Measurements from ENCODE around the gene SUMO2. TPM values are rescaled to one million over a fixed set of nuclear protein-coding genes. Genes with fewer than 3 reads are reported as not detected.

SUMO2 gene
- total RNA-seq, 1 experiment from 2014 or later, result 859 TPM

GRCh38 chr17:75182569-75183436 is at the start of gene SUMO2 (continued):
- TF ChIP-seq SRF (IDR thresholded peaks at IDR 0.05; ENCODE audit: low read depth) (no peak), POLR2A (IDR thresholded peaks at IDR 0.05; ENCODE audit: borderline replicate concordance, extremely low read depth, insufficient read depth, insufficient read length) (peak; percentile 48), ATF3 (IDR thresholded peaks at IDR 0.05) (no peak), EZH2phosphoT487 (IDR thresholded peaks at IDR 0.05; ENCODE audit: borderline replicate concordance) (no peak), EZH2 (IDR thresholded peaks at IDR 0.05) (no peak)

GRCh38 chr17:75231741-75232464 is 49.1 kb upstream of the SUMO2 start:
- ATAC-seq (no peak), DNase-seq (ENCODE audit: low read depth, low spot score) (no peak)
- Histone ChIP-seq H3K4me2 (ENCODE audit: low read length) (no peak overlapping the region), H4K20me1 (ENCODE audit: insufficient read depth) (no peaks in the 10 kb centered on the region), H3K27ac (ENCODE audit: low read depth, low read length) (no peak overlapping the region; the same call in 1 of the 2 replicates), H3K9me2 (ENCODE audit: insufficient read depth) (no peaks in the 10 kb centered on the region), H3K9ac (ENCODE audit: low read length) (no peak overlapping the region), H3K27me3 (ENCODE audit: insufficient read depth, low read length) (no peaks in the 10 kb centered on the region), H2AFZ (ENCODE audit: low read depth, low read length, poor library complexity, severe bottlenecking) (no peak overlapping the region), H3K4me3 (replicated peaks in 1 of 2; ENCODE audit: low read depth in 1 of 2, low read length in 2 of 2) (no peak overlapping the region), H3K36me3 (ENCODE audit: control insufficient read depth in 1 of 2, insufficient read depth in 2 of 2, low read length in 2 of 2) (peaks cover 59 to 92% of the 10 kb centered on the region in 2 experiments), H3K4me1 (ENCODE audit: control insufficient read depth in 1 of 2, insufficient read depth in 2 of 2, low read length in 2 of 2) (no peaks in the 10 kb centered on the region), H3K9me3 (ENCODE audit: control insufficient read depth in 1 of 2, insufficient read depth in 1 of 2, low read depth in 1 of 2, low read length in 2 of 2) (no peaks in the 10 kb centered on the region), H3K79me2 (ENCODE audit: insufficient read depth, low read length) (no peaks in the 10 kb centered on the region; the same call in 1 of the 2 replicates)
- TF ChIP-seq REST (IDR thresholded peaks at IDR 0.05; ENCODE audit: low read depth), result no peak
- TF ChIP-seq CEBPB (IDR thresholded peaks at IDR 0.05; ENCODE audit: low read depth), result no peak
- no peak for TF ChIP-seq SRF (IDR thresholded peaks at IDR 0.05; ENCODE audit: low read depth)
- TF ChIP-seq CBX3 (IDR thresholded peaks at IDR 0.05; ENCODE audit: low read depth), result no peak
- no peak for TF ChIP-seq POLR2A (IDR thresholded peaks at IDR 0.05; ENCODE audit: borderline replicate concordance, extremely low read depth, insufficient read depth, insufficient read length)
- no peak for TF ChIP-seq EZH2phosphoT487 (IDR thresholded peaks at IDR 0.05; ENCODE audit: borderline replicate concordance)
- TF ChIP-seq ELF1 (IDR thresholded peaks at IDR 0.05; ENCODE audit: borderline replicate concordance, low read depth), result no peak
- no peak for TF ChIP-seq ZNF274 (IDR thresholded peaks at IDR 0.05; ENCODE audit: low read depth, low read length)
- TF ChIP-seq SIN3A (IDR thresholded peaks at IDR 0.05; ENCODE audit: low read depth), result no peak
- no peak for TF ChIP-seq RAD21 (IDR thresholded peaks at IDR 0.05; ENCODE audit: low read depth)
- no peak for TF ChIP-seq JUND (IDR thresholded peaks at IDR 0.05)
- CTCF ChIA-PET, result interaction anchor here (0.9 to 1.3 kb wide), 2 partner anchors 9 to 39 kb away, joined by 4 read pairs; partner anchors contain the start of gene MIF4GD
- intact Hi-C loops (cut with micrococcal nuclease), result no loop called here
- POLR2A ChIA-PET, result no interaction called here
- RAD21 ChIA-PET (ENCODE audit: low non-redundant PET in 1 of 2, low total read pairs in 2 of 2, uncharacterized antibody in 2 of 2, unreplicated experiment in 2 of 2), result no interaction called here
- BruUV-seq (replicated peaks), result no TSS peak

Data from HCT116 (cell line).